Suppressor macrophage treated with lipopolysaccharide for 4 hours (primary cell): ENCODE results near the gene ARL4D.
"Not testable (repeated sequence)": the region's sequence is repeated elsewhere in the genome, so short reads cannot be mapped to it uniquely, and the experiment has no call there.

Experiments used
- DNase-seq: peaks from one replicate; pipeline ENCODE4 v3.0.0-alpha.2; 2020

Gene ARL4D

GRCh38 chr17:43371227-43371821 lies 27.5 kb upstream of the ARL4D start:
- no peak for DNase-seq

DNA sequence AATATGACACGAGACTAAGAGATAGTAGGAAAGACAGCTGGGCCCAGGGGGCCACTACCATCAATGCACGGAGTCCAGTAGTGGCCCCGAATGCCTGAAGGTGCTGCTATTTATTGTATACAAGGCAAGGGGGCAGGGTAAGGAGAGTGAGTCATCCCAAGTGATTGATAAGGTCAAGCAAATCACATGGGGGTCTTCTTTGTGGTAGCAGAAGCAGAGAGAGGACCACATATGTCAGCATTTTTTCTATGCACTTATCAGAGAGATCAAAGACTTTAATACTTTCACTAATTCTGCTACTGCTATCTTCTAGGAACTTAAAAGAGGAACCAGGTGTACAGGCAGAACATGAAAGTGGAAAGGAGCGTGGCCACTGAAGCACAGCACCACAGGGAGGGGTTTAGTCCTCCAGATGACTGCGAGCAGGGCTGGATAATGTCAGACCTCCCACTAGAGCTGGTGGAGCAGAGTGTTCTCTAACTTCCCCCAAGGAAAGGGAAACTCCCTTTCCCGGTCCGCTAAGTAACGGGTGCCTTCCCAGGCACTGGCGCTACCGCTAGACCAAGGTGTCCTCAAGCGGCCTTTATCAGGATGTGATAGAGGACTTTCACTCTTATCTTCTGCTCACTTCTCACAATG lies 26.4 kb upstream of the ARL4D start:
- DNase-seq, result peak; percentile 77

- no peak for DNase-seq
Observed at GRCh38 chr17:43373356-43373755, 25.4 kb upstream of the ARL4D start.

DNA sequence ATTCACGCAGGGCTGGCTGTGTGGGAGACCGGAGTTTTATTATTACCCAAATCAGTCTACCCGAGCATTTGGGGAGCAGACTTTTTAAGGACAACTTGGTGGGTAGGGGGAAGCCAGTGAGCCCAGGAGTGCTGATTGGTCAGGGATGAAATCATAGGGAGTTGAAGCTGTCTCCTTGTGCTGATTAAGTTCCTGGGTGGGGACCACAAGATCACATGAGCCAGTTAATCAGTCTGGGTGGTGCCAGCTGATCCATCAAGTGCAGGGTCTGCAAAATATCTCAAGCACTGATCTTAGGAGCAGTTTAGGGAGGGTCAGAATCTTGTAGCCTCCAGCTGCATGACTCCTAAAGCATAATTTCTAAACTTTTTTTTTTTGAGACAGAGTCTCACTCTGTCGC lies 22.9 kb upstream of the ARL4D start:
- DNase-seq, result not testable (repeated sequence)

GRCh38 chr17:43377056-43377810 lies 21.6 kb upstream of the ARL4D start:
- no peak for DNase-seq

- no peak for DNase-seq
Observed at GRCh38 chr17:43378766-43379165, 20.0 kb upstream of the ARL4D start.

- DNase-seq, result no peak
Observed at GRCh38 chr17:43380307-43380706, 18.5 kb upstream of the ARL4D start.

GRCh38 chr17:43381204-43381603 lies 17.6 kb upstream of the ARL4D start:
- DNase-seq, result no peak

DNA sequence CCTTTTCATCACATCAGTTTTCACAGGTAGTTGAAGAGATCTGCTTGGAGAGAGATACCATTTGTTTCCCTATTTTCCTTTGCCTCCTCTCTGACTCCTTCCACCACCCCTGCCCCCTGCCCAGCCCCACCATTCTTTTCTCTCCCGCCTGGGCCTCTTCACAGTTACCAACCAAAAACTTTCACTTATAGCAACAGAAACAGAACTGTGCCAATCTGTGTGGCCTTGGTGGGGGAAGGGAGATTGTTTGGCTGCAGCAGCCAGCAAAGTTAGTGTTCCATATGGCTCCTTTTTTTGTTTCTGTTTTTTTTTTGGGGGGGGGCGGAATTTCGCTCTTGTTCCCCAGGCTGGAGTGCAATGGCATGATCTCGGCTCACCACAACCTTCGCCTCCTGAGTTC lies 17.2 kb upstream of the ARL4D start:
- DNase-seq, result no peak

DNA sequence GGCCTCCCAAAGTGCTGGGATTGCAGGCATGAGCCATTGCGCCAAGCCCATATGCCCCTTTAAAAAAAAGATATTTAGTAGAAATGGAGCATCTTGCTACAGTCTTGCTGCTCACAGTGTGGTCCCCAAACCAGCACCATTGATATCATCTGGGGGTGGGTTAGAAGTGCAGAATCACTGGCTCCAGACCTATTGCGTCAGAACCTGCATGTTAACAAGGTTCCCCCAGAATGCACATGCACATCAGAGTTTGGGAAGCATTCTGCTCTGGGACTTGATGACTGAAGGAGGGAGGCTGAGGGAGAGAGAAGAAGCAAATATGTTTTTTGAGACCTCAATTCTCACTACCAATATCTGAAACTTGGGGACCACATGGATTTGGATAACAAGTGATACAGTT lies 16.0 kb upstream of the ARL4D start:
- no peak for DNase-seq

DNA sequence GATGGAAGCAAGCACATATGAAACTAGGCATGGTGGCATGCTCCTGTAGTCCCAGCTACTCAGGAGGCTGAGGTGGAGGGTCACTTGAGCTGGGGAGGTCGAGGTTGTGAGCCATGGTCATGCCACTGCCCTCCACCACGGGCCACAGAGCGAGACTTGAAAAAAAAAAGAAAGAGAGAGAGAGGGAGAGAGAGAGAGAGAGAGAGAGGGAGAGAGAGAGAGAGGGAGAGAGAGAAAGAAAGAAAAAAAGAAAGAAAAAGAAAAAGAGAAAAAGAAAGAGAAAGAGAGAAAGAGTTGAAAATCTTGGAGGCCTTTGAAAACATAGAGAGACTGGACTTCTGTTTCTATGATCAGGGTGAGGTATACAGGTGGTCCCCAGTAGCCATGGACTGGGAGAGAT lies 15.4 kb upstream of the ARL4D start:
- DNase-seq, result no peak

DNA sequence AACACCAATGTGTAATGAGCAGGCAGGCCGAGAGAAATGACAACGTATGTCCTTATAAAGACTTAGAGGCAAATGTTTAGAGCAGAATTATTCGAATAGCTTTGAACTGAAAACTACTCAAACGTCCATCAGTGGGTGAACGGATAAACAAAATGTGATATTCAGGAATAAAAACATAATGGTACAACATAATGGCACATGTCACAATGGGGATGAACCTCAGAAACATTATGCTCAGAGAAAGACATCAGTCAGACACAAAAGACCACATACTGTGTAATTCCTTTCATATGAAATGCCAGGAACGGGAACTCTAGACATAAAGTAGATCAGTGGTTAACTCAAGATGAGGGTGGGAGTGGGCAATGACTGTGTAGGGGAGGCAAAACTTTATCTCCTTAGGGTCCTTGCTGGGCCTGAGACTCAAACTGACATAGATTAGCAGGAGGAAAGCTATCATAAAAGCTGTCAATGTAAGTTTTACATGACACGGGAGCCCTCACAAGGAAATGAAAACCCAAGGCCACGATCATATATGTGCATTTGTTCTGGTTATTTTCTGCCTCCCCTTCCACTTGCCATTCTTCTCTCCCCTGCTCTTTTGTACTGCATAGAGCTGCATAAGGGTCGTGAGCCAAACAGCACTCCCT lies 14.8 kb upstream of the ARL4D start:
- no peak for DNase-seq

DNA sequence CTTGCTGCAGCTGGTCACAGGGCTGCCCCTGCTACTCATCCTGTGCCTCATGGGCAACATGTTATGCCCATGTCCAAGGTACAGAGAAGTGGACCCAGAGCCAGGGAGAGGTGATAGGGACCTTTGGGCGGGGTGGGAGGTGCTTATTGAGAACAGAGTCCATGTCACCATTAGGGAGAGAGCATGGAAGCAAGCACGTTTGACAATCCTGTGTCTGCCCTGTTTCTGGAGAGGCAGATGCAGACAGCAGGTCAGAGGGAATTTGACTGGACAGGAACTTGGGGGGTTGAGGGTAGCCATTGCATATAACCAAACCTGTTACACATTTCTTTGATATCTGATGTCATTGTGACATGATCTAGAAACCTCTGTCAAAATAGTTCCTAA lies 14.3 kb upstream of the ARL4D start:
- DNase-seq, result no peak

GRCh38 chr17:43385046-43385831 lies 13.6 kb upstream of the ARL4D start:
- no peak for DNase-seq

DNA sequence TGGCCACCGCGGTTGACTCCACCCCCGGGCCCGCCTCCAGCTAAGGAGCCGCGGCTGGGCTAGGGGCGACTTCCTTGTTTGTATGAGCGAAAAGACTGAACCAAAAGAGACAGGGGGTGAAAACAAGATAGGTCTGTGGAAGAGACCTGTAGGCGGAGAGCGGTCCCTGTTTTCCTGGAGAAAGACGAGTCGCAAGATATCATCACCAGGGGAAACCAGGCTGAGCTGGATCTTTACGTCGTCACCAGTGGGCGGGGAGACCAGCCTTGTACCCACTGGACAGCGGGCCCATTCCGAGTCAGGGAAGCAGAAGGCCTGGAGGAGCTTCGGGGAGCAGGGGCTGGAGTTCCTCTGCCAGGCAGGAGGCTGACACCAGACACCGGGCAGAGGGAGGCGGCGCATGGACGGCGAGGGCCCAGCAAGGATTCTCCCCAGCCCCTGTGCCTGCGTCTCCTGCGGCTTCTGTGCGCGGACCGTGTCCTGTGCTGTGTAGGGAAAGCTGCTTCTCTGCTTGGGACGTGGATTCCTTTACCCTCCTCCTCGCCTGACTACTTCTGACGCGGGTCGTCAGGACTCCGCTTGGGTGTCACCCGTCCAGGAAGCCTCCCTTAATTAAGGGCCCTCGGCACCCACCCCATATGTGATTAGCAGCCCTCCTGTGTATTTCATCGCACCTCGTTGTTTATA lies 10.3 kb upstream of the ARL4D start:
- peak; percentile 97 for DNase-seq

- DNase-seq, result peak; percentile 84
Observed at GRCh38 chr17:43389046-43389947, 9.5 kb upstream of the ARL4D start.

DNA sequence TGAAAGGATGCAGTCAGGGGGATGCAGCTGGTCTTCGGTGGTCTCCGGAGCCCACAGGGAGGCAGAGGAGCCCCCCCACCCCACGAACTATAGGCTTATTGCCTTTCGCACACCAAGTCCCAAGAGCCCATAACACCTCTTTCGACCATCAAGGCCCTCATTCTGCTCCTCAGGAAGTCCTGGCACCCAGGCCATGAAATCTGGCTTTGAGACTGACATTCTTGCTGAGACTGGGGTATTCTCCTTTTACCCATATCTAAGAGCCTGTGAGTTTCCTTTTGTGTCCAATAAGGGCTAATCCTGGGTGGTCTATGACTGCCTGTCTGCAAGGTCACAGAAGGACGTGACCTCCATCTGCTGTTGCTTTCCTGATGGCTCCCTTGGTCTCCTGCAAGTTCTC lies 6.4 kb upstream of the ARL4D start:
- no peak for DNase-seq

DNA sequence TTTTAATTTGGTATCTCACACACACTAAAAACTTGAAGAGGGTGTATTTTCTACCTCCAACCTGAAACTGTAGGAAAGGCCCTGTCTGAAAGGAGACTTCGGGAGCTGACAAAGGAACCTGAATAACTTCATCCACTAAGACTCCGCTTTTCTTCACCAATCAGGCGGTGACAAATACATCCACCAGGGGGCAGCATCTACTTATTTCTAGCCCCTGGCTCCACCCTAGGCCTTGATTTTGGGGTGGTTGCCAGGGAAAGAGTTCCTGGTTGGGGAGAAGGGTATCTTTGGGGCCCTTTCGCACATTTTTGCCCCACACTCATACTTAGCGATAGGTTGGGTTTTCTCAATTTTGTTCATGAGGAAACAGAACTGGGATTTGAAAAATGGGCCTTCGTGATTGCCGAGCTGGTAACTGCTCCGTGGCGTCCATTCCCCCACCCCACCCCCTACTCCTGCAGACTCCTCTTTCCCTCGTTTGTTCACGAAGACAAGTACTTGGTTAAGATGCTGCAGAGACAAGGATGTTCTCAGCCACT lies 4.8 kb upstream of the ARL4D start:
- DNase-seq, result peak; percentile 95

GRCh38 chr17:43394696-43395095 lies 4.1 kb upstream of the ARL4D start:
- DNase-seq, result not testable (repeated sequence)

GRCh38 chr17:43395165-43395564 lies 3.6 kb upstream of the ARL4D start:
- DNase-seq, result no peak

GRCh38 chr17:43396491-43397060 lies 2.2 kb upstream of the ARL4D start:
- no peak for DNase-seq
